H9 (cell line): ENCODE data around the gene ABHD15. TPM values are rescaled to one million over a fixed set of nuclear protein-coding genes. Genes with fewer than 3 reads are reported as not detected.

Experiments used
- DNase-seq: peaks from one replicate; pipeline ENCODE4 v3.0.0-alpha.2; 2017
- H2AFZ ChIP-seq: one replicate; pipeline ENCODE4 v1.6.1; 2013; ENCODE audit warnings: mild to moderate bottlenecking, low read length, control low read depth, moderate library complexity
- H2AK5ac ChIP-seq: 2 replicates; pipeline ENCODE4 v1.6.1; 2013; ENCODE audit warnings: low read length, control low read depth, mixed read lengths; ENCODE audit not compliant: insufficient read length
- H2BK120ac ChIP-seq: one replicate; pipeline ENCODE4 v1.6.1; 2013; ENCODE audit warnings: low read depth, mild to moderate bottlenecking, low read length, control low read depth, inconsistent platforms; ENCODE audit not compliant: poor library complexity, severe bottlenecking
- H2BK12ac ChIP-seq: 2 replicates; pipeline ENCODE4 v1.6.1; 2013; ENCODE audit warnings: low read length, control low read depth, mixed read lengths, low read depth; ENCODE audit not compliant: insufficient read length
- H2BK15ac ChIP-seq: 2 replicates; pipeline ENCODE4 v1.6.1; 2013; ENCODE audit warnings: low read depth, low read length, control low read depth
- H2BK20ac ChIP-seq: one replicate; pipeline ENCODE4 v1.6.1; 2013; ENCODE audit warnings: low read depth, mild to moderate bottlenecking, low read length, control low read depth, inconsistent platforms; ENCODE audit not compliant: poor library complexity, severe bottlenecking
- H2BK5ac ChIP-seq: 2 replicates; pipeline ENCODE4 v1.6.1; 2013; ENCODE audit warnings: low read length, control low read depth, mixed read lengths; ENCODE audit not compliant: insufficient read length
- H3K14ac ChIP-seq: 2 replicates; pipeline ENCODE4 v1.6.1; 2013; ENCODE audit warnings: low read length, control low read depth; ENCODE audit not compliant: insufficient read depth
- H3K18ac ChIP-seq: 2 replicates; pipeline ENCODE4 v1.6.1; 2013; ENCODE audit warnings: low read depth, mild to moderate bottlenecking, mixed read lengths, low read length, control low read depth; ENCODE audit not compliant: insufficient read length
- H3K23ac ChIP-seq: 2 replicates; pipeline ENCODE4 v1.6.1; 2013; ENCODE audit warnings: low read length, control low read depth, mixed read lengths, low read depth; ENCODE audit not compliant: insufficient read length
- H3K23me2 ChIP-seq: 2 replicates; pipeline ENCODE4 v1.6.1; 2013; ENCODE audit warnings: low read depth, mild to moderate bottlenecking, mixed read lengths, low read length, control low read depth; ENCODE audit not compliant: insufficient read length, poor library complexity, severe bottlenecking
- H3K27ac ChIP-seq: 2 replicates; pipeline ENCODE4 v1.5.1; 2013; ENCODE audit warnings: low read length, control low read depth, mixed read lengths, low read depth; ENCODE audit not compliant: insufficient read length
- H3K27me3 ChIP-seq: 2 replicates; pipeline ENCODE4 v1.6.1; 2013; ENCODE audit warnings: low read length, control low read depth, inconsistent platforms; ENCODE audit not compliant: insufficient read depth
- H3K4ac ChIP-seq: 2 replicates; pipeline ENCODE4 v1.6.1; 2013; ENCODE audit warnings: low read depth, mild to moderate bottlenecking, control low read depth, inconsistent platforms, low read length, moderate library complexity
- H3K4me1 ChIP-seq: 2 replicates; pipeline ENCODE4 v1.6.1; 2013; ENCODE audit warnings: low read length, control low read depth, inconsistent platforms; ENCODE audit not compliant: insufficient read depth
- H3K4me2 ChIP-seq: 2 replicates; pipeline ENCODE4 v1.6.1; 2013; ENCODE audit warnings: low read length, control low read depth, mixed read lengths; ENCODE audit not compliant: insufficient read length, insufficient read depth
- H3K56ac ChIP-seq: 2 replicates; pipeline ENCODE4 v1.6.1; 2013; ENCODE audit warnings: low read depth, mild to moderate bottlenecking, mixed read lengths, low read length, control low read depth; ENCODE audit not compliant: insufficient read length
- H3K79me1 ChIP-seq: 2 replicates; pipeline ENCODE4 v1.6.1; 2013; ENCODE audit warnings: low read depth, mild to moderate bottlenecking, moderate library complexity, low read length, control low read depth, inconsistent platforms; ENCODE audit not compliant: insufficient read depth, poor library complexity, severe bottlenecking
- H3K79me2 ChIP-seq: 2 replicates; pipeline ENCODE4 v1.6.1; 2013; ENCODE audit warnings: low read length, control low read depth, inconsistent platforms; ENCODE audit not compliant: insufficient read depth
- H3K9ac ChIP-seq: 2 replicates; pipeline ENCODE4 v1.6.1; 2013; ENCODE audit warnings: low read length, control low read depth, mixed read lengths; ENCODE audit not compliant: insufficient read length; ENCODE audit errors: extremely low read depth
- H3K9me3 ChIP-seq: one replicate; pipeline ENCODE4 v1.6.1; 2013; ENCODE audit warnings: low read depth, low read length, inconsistent platforms; ENCODE audit not compliant: control insufficient read depth
- H3T11ph ChIP-seq: one replicate; pipeline ENCODE4 v1.6.1; 2013; ENCODE audit warnings: mild to moderate bottlenecking, low read length, control low read depth, inconsistent platforms
- H4K20me1 ChIP-seq: one replicate; pipeline ENCODE4 v1.6.1; 2013; ENCODE audit not compliant: control insufficient read depth, insufficient read length, insufficient read depth
- H4K5ac ChIP-seq: 2 replicates; pipeline ENCODE4 v1.6.1; 2013; ENCODE audit warnings: low read depth, mild to moderate bottlenecking, mixed read lengths, low read length, control low read depth; ENCODE audit not compliant: insufficient read length
- H4K8ac ChIP-seq: replicated peaks from 2 replicates; pipeline ENCODE4 v1.6.1; 2013; ENCODE audit warnings: low read length, control low read depth, mixed read lengths, low read depth; ENCODE audit not compliant: insufficient read length
- H4K91ac ChIP-seq: 2 replicates; pipeline ENCODE4 v1.6.1; 2013; ENCODE audit warnings: low read depth, mild to moderate bottlenecking, moderate library complexity, mixed read lengths, low read length, control low read depth; ENCODE audit not compliant: insufficient read length
- H3K27ac Mint-ChIP-seq, 3 experiments: 2 replicates in 2 of 3; 3 replicates in 1 of 3; pipeline ENCODE4 v1.8.0; 2020 to 2021; ENCODE audit warnings: mixed read lengths in 3 of 3, mild to moderate bottlenecking in 1 of 3, moderate library complexity in 1 of 3
- H3K27me3 Mint-ChIP-seq: 2 replicates; pipeline ENCODE4 v1.8.0; 2021; ENCODE audit warnings: low read depth, mild to moderate bottlenecking, moderate library complexity, mixed read lengths
- H3K36me3 Mint-ChIP-seq, 3 experiments: 2 replicates in 2 of 3; 3 replicates in 1 of 3; pipeline ENCODE4 v1.8.0; 2020 to 2021; ENCODE audit warnings: low read depth in 3 of 3, mixed read lengths in 3 of 3; ENCODE audit not compliant: insufficient read depth in 1 of 3
- H3K4me1 Mint-ChIP-seq, 2 experiments: 2 replicates each; pipeline ENCODE4 v1.8.0; 2020; ENCODE audit warnings: mixed read lengths in 2 of 2
- H3K4me3 Mint-ChIP-seq, 2 experiments: 2 replicates in 1 of 2; 3 replicates in 1 of 2; pipeline ENCODE4 v1.8.0; 2020 to 2021; ENCODE audit warnings: mild to moderate bottlenecking in 2 of 2, mixed read lengths in 2 of 2, moderate library complexity in 1 of 2
- H3K9me3 Mint-ChIP-seq, 2 experiments: 2 replicates in 1 of 2; 3 replicates in 1 of 2; pipeline ENCODE4 v1.8.0; 2020; ENCODE audit warnings: mild to moderate bottlenecking in 2 of 2, mixed read lengths in 2 of 2, moderate library complexity in 1 of 2
- WGBS: extraction: QIAGEN DNeasy Blood & Tissue Kit; methylation state at CpG from one replicate; pipeline ENCODE4 v1.1.7; 2013; ENCODE audit warnings: missing lambda C conversion rate, low lambda C conversion rate, mixed read lengths; ENCODE audit not compliant: insufficient read length; ENCODE audit errors: extremely low coverage; 5-methylcytosine and 5-hydroxymethylcytosine counted together
- total RNA-seq: library from RNA; stranded (reverse); gene quantifications from 2 replicates; pipeline ENCODE4 v1.2.1, GENCODE V29; 2021
- TF ChIP-seq, protein P1 (sequence below): fragments of 200-600 bp; sonication (generic); conservative IDR thresholded peaks from 3 replicates; pipeline ENCODE4 v1.8.0; 2021; ENCODE audit warnings: antibody characterized with exemption, mild to moderate bottlenecking

ABHD15 gene
- total RNA-seq, 1 experiment from 2014 or later, result 2.5 TPM

DNA sequence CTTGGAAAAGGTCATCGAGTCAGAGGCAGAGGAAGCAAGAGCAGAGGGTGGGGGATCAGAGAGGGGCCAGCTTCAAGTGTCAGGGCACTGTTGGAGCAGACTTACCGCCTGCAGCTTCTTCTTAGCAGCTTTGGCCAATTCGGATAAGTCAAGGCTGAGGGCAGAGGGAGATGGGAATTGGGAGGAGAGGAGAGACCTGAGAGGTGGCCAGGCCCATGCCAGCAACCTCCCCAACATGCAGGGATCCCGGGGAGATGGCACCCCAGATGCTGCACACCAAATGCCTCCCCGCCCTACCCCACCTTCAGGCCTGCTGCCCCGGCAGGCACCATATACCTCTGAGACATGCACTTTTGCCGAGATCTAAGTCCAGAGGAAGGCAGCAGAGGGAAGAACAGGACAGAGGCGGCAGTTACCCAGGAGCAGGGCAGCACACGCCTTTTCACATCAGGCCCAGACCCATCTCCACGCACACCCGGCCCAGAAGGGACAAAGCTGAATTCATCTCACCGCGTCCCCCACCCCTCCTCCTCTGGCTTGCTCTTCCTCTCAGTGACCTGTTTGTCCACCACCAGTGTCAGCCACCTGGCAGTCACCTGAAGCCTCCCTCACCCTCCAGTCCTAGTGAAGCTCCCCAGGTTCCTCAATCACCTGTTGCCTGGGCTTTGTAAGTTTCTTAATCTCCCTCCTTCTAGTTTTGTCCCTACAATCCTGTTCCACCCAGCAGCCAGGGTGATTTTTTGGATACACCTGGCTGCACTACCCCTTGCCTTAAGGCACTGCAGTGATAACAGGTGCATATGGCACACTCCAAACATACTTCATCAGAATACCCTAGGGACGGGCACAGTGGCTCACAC lies 12.0 kb upstream of the ABHD15 start:
- no CpG with 5 or more reads among the region's 14 CpGs for WGBS

More for the DNA sequence above, 12.0 kb upstream of the ABHD15 start:
- no peak overlapping the region for H2BK5ac ChIP-seq
- H3K9ac ChIP-seq, result no peak overlapping the region
- no peak overlapping the region for H3K56ac ChIP-seq
- no peak overlapping the region for H3K18ac ChIP-seq
- no peak overlapping the region for H4K8ac ChIP-seq
- H3K14ac ChIP-seq, result no peak overlapping the region; the same call in 1 of the 2 replicates
- no peak overlapping the region for H2AK5ac ChIP-seq
- H4K20me1 ChIP-seq, result peaks cover 2% of the 10 kb centered on the region
- TF ChIP-seq, protein P1, sequence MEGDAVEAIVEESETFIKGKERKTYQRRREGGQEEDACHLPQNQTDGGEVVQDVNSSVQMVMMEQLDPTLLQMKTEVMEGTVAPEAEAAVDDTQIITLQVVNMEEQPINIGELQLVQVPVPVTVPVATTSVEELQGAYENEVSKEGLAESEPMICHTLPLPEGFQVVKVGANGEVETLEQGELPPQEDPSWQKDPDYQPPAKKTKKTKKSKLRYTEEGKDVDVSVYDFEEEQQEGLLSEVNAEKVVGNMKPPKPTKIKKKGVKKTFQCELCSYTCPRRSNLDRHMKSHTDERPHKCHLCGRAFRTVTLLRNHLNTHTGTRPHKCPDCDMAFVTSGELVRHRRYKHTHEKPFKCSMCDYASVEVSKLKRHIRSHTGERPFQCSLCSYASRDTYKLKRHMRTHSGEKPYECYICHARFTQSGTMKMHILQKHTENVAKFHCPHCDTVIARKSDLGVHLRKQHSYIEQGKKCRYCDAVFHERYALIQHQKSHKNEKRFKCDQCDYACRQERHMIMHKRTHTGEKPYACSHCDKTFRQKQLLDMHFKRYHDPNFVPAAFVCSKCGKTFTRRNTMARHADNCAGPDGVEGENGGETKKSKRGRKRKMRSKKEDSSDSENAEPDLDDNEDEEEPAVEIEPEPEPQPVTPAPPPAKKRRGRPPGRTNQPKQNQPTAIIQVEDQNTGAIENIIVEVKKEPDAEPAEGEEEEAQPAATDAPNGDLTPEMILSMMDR, result no peak
- no peak overlapping the region for H3K4me3 Mint-ChIP-seq
- no peaks in the 10 kb centered on the region for H3K9me3 ChIP-seq
- no peak overlapping the region for H2BK20ac ChIP-seq
- H3K23ac ChIP-seq, result no peak overlapping the region
- H3K79me2 ChIP-seq, result no peaks in the 10 kb centered on the region
- no peak overlapping the region for H4K5ac ChIP-seq
- no peak overlapping the region for H2BK15ac ChIP-seq
- no peak overlapping the region for H3K4ac ChIP-seq
- no peaks in the 10 kb centered on the region for H3K27me3 ChIP-seq
- no peaks in the 10 kb centered on the region for H3K9me3 Mint-ChIP-seq
- no peaks in the 10 kb centered on the region for H3K23me2 ChIP-seq
- H3T11ph ChIP-seq, result no peak overlapping the region
- H3K4me1 Mint-ChIP-seq, result peaks cover 2 to 6% of the 10 kb centered on the region in 2 experiments
- no peak overlapping the region for H3K27ac ChIP-seq
- H3K27ac Mint-ChIP-seq, result peak overlapping the region; percentile 33 to 77 (median 64); a peak in 3 of 7 replicates
- H3K27me3 Mint-ChIP-seq, result no peaks in the 10 kb centered on the region
- H3K4me1 ChIP-seq, result no peaks in the 10 kb centered on the region
- no peak overlapping the region for H4K91ac ChIP-seq
- H2AFZ ChIP-seq, result no peak overlapping the region
- H3K79me1 ChIP-seq, result no peaks in the 10 kb centered on the region
- H3K4me2 ChIP-seq, result no peak overlapping the region
- H2BK120ac ChIP-seq, result no peak overlapping the region
- DNase-seq, result no peak
- no peak overlapping the region for H2BK12ac ChIP-seq
- peaks cover 27 to 77% (median 61%) of the 10 kb centered on the region in 3 experiments for H3K36me3 Mint-ChIP-seq
